Chondrocyte (in vitro differentiated cells): ENCODE data around the gene CTXND2. TPM values are rescaled to one million over a fixed set of nuclear protein-coding genes. Genes with fewer than 3 reads are reported as not detected.
"Not testable (repeated sequence)": the region's sequence is repeated elsewhere in the genome, so short reads cannot be mapped to it uniquely, and the experiment has no call there.

ENCODE experiments used
- DNase-seq: peaks from one replicate; pipeline ENCODE4 v3.0.0; 2021; ENCODE audit warnings: mixed read lengths, low spot score
- H3K27ac Mint-ChIP-seq: one replicate; pipeline ENCODE4 v1.8.0; 2021; ENCODE audit warnings: mild to moderate bottlenecking, moderate library complexity, mixed read lengths; ENCODE audit not compliant: unreplicated experiment
- H3K27me3 Mint-ChIP-seq: 2 replicates; pipeline ENCODE4 v1.8.0; 2021; ENCODE audit warnings: low read depth, mixed read lengths
- H3K36me3 Mint-ChIP-seq: 2 replicates; pipeline ENCODE4 v1.8.0; 2021; ENCODE audit warnings: low read depth, mixed read lengths
- H3K4me1 Mint-ChIP-seq: 2 replicates; pipeline ENCODE4 v1.8.0; 2021; ENCODE audit warnings: low read depth, mild to moderate bottlenecking, mixed read lengths
- H3K4me3 Mint-ChIP-seq: one replicate; pipeline ENCODE4 v1.8.0; 2021; ENCODE audit warnings: mild to moderate bottlenecking, moderate library complexity, mixed read lengths; ENCODE audit not compliant: unreplicated experiment
- H3K9me3 Mint-ChIP-seq: 2 replicates; pipeline ENCODE4 v1.8.0; 2021; ENCODE audit warnings: low read depth, mixed read lengths
- total RNA-seq: library from RNA; stranded (reverse); gene quantifications from 3 replicates; pipeline ENCODE4 v1.2.1, GENCODE V29; 2021
- TF ChIP-seq, protein P1 (sequence below): fragments of 200-600 bp; sonication (generic); IDR thresholded peaks from 2 replicates; pipeline ENCODE4 v1.5.0; 2021; ENCODE audit warnings: antibody characterized with exemption, mild to moderate bottlenecking, moderate library complexity

Gene CTXND2
- total RNA-seq, 1 donor from 2014 or later = not detected

DNA sequence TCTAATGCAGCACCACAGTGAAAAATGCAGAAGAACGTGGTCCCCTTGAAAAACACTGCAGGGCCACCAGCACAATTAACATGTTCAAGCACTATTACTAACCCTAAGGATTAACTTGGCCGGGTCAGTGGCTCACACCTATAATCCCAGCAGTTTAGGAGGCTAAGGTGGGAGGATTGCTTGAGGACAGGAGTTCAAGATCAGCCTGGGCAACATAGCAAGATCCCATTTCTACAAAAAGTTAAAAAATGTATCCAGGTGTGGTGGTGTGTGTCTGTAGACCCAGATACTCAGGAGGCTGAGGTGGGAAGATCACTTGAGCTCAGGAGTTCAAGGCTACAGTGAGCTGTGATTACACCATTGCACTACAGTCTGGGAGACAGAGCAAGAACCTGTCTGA is 13.4 kb upstream of the CTXND2 start:
- peaks cover 2% of the 10 kb centered on the region for H3K36me3 Mint-ChIP-seq
- H3K9me3 Mint-ChIP-seq = no peaks in the 10 kb centered on the region
- TF ChIP-seq, protein P1, sequence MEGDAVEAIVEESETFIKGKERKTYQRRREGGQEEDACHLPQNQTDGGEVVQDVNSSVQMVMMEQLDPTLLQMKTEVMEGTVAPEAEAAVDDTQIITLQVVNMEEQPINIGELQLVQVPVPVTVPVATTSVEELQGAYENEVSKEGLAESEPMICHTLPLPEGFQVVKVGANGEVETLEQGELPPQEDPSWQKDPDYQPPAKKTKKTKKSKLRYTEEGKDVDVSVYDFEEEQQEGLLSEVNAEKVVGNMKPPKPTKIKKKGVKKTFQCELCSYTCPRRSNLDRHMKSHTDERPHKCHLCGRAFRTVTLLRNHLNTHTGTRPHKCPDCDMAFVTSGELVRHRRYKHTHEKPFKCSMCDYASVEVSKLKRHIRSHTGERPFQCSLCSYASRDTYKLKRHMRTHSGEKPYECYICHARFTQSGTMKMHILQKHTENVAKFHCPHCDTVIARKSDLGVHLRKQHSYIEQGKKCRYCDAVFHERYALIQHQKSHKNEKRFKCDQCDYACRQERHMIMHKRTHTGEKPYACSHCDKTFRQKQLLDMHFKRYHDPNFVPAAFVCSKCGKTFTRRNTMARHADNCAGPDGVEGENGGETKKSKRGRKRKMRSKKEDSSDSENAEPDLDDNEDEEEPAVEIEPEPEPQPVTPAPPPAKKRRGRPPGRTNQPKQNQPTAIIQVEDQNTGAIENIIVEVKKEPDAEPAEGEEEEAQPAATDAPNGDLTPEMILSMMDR = no peak
- peaks cover 33% of the 10 kb centered on the region for H3K4me1 Mint-ChIP-seq
- no peaks in the 10 kb centered on the region for H3K27me3 Mint-ChIP-seq
- DNase-seq = no peak
- no peak overlapping the region for H3K4me3 Mint-ChIP-seq
- no peak overlapping the region for H3K27ac Mint-ChIP-seq

DNA sequence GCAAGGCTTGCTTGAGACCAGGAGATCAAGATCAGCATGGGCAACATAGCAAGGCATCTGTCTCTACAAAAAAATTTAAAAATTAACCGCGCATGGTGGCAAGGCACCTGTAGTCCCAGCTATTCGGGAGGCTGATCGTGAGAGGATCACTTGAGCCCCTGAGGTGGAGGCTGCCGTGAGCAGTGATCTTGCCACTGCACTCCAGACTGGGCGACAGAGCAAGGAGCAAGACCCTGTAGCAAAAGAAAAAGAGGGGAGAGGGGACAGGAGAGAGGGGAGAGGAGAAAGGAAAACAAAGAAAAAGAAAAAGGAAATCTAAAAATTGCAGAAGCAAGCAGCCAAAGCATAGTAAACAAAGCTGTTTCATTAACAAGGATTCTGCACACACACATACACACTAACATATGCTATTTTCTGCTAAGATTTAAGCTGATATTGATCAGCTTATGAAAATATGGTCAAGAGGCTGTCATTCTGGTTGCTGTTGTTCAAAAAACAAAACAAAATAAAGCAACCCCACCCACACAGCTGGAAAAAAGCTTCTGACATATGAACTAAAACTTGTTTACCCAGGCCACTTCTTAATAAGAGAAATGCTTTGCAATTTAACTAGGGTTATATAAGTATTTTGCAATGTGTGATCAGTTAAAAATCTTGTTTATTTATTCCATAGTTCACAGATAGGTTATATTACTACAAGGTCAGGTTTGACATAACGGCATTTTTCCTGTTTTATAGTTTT is 12.3 kb upstream of the CTXND2 start:
- H3K27ac Mint-ChIP-seq = peak overlapping the region; percentile 94
- no peaks in the 10 kb centered on the region for H3K9me3 Mint-ChIP-seq
- peaks cover 2% of the 10 kb centered on the region for H3K36me3 Mint-ChIP-seq
- peak overlapping the region; percentile 85 for H3K4me3 Mint-ChIP-seq
- TF ChIP-seq, protein P1 = no peak
- H3K27me3 Mint-ChIP-seq = no peaks in the 10 kb centered on the region
- no peak for DNase-seq
- H3K4me1 Mint-ChIP-seq = peaks cover 33% of the 10 kb centered on the region

DNA sequence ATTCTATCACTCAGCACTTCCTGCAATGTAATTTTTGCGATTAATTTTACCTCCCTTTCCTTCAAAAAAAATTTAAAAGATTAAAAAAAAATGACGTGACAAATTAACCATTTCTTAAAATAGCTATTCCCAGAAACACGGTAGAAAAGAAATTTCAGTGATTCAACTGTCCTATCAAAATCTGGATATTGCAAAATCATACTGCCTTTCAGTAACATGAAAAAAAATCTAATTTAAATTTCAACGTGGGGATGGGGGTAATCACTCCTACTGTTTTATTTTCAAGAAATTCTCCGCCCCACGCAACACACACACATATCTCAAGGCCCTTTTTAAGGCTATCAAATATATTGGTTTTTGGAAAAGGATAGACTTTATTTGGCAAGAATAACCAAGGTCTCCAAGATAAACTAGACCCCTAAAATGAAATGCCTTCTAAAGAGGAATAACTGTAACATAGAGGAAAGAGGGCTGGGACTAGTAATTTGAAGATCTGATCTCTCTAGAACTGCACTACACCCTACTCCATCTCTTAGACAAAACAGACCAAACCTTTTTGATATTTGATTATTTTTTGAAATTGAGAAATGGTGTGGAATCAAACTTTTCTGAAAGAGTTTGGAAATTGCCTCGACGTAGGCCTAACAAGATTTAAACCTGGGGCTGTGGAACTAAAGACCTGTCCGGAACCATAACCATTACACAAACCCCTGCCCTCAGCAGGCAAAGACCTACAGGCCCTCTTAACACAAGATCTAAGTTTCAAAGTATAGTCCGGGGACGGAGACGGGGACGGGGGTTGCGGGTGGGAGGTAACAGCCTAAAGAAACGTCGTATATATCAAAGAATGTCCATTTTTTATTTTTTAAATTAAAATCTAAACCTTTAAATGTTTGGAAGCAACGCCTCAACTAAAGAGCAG is 11.5 kb upstream of the CTXND2 start:
- DNase-seq = no peak
- peak overlapping the region; percentile 94 for H3K27ac Mint-ChIP-seq
- H3K36me3 Mint-ChIP-seq = peaks cover 2% of the 10 kb centered on the region
- TF ChIP-seq, protein P1 = no peak
- H3K27me3 Mint-ChIP-seq = no peaks in the 10 kb centered on the region
- peaks cover 31% of the 10 kb centered on the region for H3K4me1 Mint-ChIP-seq
- no peaks in the 10 kb centered on the region for H3K9me3 Mint-ChIP-seq
- H3K4me3 Mint-ChIP-seq = peak overlapping the region; percentile 85

DNA sequence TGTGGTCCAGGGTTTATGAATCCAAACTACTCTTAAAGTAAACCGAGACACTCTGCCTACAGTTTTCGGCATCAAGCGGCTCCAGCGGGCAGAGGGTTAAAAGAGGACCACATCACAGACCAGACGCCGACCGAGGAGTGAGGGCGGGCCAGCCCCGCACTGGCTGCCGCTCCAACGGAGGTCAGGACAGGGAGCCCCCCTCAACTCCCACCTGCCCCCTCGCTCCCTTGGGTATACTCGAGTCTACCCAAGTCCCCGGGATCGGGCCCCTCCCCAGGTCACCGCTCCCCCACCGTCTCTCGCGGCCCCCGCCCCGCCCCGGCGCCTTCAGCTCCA is 10.8 kb upstream of the CTXND2 start:
- peaks cover 2% of the 10 kb centered on the region for H3K36me3 Mint-ChIP-seq
- peaks cover 30% of the 10 kb centered on the region for H3K4me1 Mint-ChIP-seq
- peak overlapping the region; percentile 85 for H3K4me3 Mint-ChIP-seq
- peak; percentile 94 for DNase-seq
- H3K27me3 Mint-ChIP-seq = no peaks in the 10 kb centered on the region
- H3K9me3 Mint-ChIP-seq = no peaks in the 10 kb centered on the region
- H3K27ac Mint-ChIP-seq = peak overlapping the region; percentile 94
- TF ChIP-seq, protein P1 = no peak

DNA sequence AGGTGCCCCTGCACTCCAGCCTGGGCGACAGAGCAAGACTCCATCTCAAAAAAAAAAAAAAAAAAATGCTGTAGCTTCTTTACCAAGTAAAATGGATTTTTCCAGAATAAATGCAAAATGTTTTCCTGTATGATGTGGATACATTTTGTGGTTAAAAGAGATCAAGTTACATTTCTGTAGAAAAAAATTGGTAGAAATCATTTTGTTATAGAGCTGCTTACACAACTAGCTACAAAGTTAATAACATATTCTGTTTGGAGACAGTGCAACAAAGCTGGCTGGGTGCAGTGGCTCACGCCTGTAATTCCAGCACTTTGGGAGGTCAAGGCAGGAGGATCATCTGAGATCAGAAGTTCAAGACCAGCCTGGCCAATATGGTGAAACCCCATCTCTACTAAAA is 8.0 kb upstream of the CTXND2 start:
- DNase-seq, H3K9me3 Mint-ChIP-seq, H3K4me3 Mint-ChIP-seq, H3K27me3 Mint-ChIP-seq, H3K27ac Mint-ChIP-seq, H3K36me3 Mint-ChIP-seq: not testable (repeated sequence)
- H3K4me1 Mint-ChIP-seq = peaks cover 23% of the 10 kb centered on the region
